GM04503 (cell line): ENCODE data around the gene GABBR2.
"Not testable (repeated sequence)": the region's sequence is repeated elsewhere in the genome, so short reads cannot be mapped to it uniquely, and the experiment has no call there.

Experiments used
- DNase-seq: peaks from one replicate; pipeline ENCODE4 v3.0.0-alpha.2; 2012; ENCODE audit warnings: low read depth

GABBR2 gene

DNA sequence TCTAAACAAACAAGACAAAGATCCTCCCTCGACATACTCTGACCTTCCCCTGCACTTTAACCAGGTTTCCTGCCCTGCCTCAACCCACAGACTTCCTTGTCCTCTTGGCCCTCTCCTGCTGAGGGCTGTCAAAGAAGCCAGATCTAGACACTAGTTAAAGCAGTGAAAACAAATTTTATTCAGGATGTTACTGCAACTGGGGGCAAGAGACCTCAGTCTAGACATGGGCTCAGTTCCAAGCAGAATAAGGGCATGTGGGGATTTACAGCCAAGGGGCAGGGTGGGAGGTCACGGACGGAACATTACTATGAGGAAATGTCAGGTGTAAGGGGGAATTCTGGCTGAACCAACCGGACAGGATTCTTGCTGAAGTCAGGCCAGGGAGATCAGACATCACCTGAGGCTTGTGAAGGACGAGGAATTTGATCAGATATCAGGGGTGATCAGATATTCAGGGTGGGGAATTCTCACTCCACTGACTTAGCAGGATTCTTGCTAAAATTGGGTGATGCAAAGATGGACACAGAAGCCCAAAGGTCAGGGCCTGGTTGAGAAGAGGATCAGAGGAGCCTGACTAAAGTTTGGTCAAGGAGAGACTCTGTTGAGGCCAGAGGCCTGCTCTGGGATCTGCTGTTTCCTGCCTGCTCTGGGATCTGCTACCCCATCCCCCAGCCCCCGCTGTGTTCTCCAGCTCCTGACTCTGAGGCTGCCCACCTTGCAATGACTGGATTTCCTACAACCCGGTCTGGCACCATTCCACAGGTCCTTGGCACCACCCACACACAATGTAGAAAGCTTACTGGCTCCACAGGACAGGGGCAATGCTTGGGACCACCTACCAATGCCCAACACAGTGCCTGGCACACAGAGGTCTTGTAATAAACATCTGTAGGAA lies 21.5 kb downstream of the GABBR2 start:
- DNase-seq: no peak

DNA sequence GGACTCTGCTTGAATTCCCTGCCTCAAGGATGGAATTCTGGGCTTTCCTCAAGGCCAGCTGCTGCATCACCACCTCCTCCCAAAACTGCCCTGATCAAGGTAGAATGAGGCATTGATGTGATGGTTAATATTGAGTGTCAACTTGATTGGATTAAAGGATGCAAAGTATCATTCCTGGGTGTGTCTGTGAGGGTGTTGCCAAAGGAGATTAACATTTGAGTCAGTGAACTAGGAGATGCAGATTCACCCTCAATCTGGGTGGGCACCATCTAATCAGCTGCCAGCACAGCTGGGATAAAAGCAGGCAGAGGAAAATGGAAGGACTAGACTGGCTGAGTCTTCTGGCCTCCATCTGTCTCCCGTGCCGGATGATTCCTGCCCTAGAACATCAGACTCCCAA lies 23.9 kb downstream of the GABBR2 start:
- not testable (repeated sequence) for DNase-seq

DNA sequence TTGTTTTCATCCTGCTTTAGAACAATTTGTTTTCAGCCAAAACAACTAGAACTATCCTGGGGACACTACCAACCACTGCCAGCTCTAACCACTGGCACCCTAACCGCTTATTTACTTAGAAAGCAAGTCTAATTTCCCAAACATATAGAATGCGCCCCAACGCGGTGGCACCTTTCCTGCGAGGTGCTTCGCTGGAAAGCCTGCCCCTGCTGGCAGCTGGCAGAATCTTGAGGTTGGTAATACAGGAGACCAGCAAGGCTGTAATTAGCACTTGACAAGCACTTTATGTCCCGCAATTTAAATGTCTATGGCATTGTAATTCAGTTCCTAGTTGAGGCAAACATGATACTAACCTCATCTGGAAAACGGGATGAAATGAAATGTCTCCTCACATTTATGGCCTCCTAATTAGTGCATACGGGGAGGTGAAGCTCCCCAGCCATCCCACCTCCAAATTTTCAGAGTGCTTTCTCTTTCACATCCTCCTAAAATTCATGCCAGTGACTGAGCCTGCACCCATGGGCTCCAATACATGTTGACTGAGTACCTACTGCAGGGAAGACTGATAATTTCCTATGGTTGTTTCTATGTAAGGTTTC lies 30.4 kb downstream of the GABBR2 start:
- no peak for DNase-seq

DNA sequence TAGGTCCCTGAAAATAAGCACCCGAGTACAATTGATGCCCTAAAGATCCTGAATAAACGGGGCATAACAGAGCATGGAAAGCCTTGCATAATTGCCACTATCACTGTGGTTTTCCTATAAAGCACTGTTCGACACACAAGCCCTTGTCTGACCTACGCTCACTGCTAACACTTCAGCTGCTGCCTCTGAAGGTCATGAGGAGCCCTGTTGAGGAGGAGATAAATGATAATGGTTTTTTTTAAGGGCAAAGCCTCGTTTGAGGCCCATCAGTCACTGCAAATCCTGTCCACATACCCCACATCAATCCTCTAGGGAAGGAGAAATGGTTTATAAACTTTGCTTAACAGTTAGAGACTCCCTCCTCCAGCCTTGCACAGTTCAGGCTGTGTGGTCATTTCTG lies 35.1 kb downstream of the GABBR2 start:
- DNase-seq: no peak

DNA sequence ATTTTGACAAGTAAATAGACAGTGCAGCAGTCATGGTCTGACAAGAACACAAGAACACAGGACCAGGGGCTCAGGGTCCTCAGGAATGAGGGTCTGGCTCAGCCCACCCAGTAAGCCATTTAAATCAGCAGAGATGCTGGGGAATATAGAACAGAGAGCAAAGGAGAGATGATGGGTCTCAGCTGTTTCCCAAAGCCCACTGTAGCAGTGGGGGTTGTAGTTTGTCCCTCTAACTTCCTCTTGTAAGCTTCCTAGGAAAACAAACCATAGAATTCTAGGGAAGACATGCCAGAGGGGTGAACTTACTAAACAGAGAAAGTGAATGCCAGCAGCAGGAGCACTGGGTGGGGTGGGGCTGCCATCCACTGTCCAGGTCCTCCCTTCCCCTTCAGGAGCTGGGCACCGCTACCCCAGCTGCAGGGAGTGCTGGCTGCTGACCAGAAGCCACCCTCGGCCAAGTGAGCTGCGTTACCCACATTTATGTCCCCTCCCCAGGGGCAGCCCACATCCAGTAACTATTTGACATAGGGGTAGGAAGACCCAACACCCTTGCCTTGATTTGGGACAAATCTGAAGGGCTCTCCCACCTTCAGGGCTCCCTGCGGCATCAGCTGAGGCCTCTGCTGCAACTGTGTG lies 41.6 kb downstream of the GABBR2 start:
- no peak for DNase-seq

- DNase-seq: no peak
These were observed 43.2 kb downstream of the GABBR2 start for GRCh38 chr9:98665501-98665900.

- no peak for DNase-seq
These were observed 48.2 kb downstream of the GABBR2 start for GRCh38 chr9:98660541-98660940.

GRCh38 chr9:98658951-98659351 lies 49.8 kb downstream of the GABBR2 start:
- DNase-seq: peak; percentile 58

GRCh38 chr9:98657897-98658296 lies 50.8 kb downstream of the GABBR2 start:
- DNase-seq: peak; percentile 73

- peak; percentile 37 for DNase-seq
These were observed 52.2 kb downstream of the GABBR2 start for GRCh38 chr9:98656511-98656910.

GRCh38 chr9:98655428-98655827 lies 53.3 kb downstream of the GABBR2 start:
- DNase-seq: not testable (repeated sequence)

DNA sequence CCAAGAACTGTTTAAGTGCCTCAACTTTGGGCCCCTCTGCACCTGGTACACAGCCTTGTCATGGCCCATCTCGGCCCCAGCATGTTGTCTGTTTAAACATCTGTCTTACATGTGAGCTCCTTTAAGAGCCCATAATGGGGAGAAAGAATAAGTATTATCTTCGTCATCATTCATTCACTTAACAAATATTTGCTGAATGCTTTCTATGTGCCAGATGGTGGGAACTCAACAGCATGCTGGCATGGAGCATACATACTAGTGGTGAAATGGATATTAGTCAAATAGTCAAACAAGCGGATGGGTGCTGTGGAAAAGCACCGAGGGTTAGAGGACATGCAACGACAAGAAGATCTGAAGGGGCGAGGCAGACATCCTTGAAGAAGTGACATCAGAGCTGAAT lies 54.5 kb downstream of the GABBR2 start:
- DNase-seq: peak; percentile 98

- DNase-seq: no peak
These were observed 56.0 kb downstream of the GABBR2 start for GRCh38 chr9:98652741-98653140.

- no peak for DNase-seq
These were observed 56.4 kb downstream of the GABBR2 start for GRCh38 chr9:98652302-98652701.

GRCh38 chr9:98647236-98647635 lies 61.5 kb downstream of the GABBR2 start:
- DNase-seq: no peak

GRCh38 chr9:98644011-98644410 lies 64.7 kb downstream of the GABBR2 start:
- no peak for DNase-seq

- DNase-seq: no peak
These were observed 65.9 kb downstream of the GABBR2 start for GRCh38 chr9:98642661-98643312.

DNA sequence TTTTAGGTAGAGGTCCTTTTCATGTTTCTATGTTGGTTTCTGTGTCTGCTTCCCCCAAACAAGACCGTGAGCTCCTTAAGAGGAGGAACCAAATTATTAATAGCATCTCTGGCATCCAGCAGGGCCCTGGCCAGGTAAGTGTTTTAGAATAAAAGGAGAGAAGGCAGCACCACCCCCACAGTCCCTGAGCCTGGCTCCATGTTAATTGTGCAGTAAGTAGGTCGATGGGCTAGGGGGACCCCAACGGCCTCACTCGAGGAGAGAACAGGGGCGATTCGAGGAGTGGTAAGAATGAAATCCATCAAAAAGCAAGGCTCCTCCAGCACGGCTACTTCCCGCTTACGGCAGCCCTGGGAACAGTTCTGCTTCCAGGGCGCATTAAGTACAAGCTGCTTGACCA lies 67.0 kb downstream of the GABBR2 start:
- DNase-seq: no peak

- no peak for DNase-seq
These were observed 68.3 kb downstream of the GABBR2 start for GRCh38 chr9:98640394-98640793.

DNA sequence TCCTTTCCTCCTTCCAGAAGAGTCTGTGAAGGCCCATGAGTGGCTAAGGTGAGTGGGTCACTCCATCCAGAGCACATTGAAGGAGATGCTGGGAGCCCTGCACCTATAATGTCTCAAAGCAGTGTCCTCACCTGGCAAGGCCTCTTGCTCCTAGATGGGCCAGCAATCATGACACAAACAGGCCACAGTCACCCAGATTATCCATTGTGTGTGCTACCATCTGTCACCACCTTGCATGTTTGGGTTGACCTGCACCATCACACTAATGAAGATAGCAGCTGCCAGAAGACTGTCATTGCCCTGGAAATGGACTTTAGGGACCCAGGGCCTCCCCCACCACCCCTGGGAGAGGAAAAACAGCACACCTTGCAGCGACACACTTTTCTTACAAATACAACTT lies 69.6 kb downstream of the GABBR2 start:
- DNase-seq: no peak

DNA sequence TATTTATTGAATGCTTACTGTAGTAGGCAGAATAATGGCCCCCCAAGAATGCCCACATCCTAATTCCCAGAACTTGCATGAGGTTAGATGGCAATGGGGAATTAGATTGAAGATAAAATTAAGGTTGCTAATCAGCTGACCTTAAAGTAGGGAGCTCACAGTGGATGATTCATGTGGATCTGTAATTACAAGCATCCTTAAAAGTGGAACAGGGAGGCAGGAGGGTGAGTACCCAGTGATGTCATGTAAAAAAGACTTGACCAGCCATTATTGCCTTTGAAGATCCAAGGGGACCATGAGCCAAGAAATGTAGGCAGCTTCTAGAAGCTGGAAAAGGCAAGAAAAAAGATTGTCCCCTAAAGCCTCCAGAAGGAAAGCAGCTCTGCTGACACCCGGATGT lies 71.4 kb downstream of the GABBR2 start:
- DNase-seq: no peak

GRCh38 chr9:98635374-98635773 lies 73.4 kb downstream of the GABBR2 start:
- DNase-seq: no peak
